ENCODE measurements around the gene DNTT. TPM values are rescaled to one million over a fixed set of nuclear protein-coding genes. Genes with fewer than 3 reads are reported as not detected.

The DNTT gene
- polyA plus RNA-seq, 2 of the 4 experiments (the other 2 are of a cell fraction), result not detected

DNA sequence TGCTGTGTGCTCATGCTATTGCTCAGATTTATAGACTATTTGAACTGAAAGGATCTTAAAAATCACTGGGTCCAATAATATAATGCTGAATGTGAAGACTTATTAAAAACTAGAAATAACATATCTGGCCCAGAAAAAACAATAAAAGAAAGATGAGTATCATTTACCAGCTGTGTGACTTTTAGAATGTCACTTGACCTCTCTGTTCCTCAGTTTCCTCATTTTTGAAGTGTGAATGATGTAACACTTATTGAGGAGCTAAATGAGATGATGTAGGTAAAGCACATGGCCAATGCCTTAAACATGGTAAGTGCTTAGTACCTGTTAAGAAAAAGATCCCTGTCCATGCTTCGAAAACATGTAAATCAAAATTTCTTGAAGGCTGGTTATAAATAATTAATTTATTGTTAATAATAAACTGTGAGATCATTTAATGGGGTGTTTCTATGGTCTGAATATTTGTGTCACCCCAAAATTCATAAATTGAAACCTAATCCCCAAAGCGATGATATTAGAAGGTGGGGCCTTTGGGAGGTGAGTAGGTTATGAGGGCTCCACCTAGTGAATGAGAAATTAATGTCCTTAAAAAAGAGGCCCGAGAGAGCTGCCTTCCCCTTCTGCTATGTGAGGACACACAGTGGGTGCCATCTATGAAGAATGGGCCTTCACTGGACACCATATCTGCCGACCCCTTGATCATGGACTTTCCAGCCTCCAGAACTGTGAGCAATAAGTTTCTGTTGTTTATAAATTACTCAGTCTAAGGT, 13.0 kb downstream of the DNTT start:
- DNase-seq (ENCODE audit: low read depth in 1 of 2, low spot score in 1 of 2) (no peak), ATAC-seq (no peak), FAIRE-seq (no peak)
- peak; percentile 18 for TF ChIP-seq ZFP36 (IDR thresholded peaks at IDR 0.05; ENCODE audit: borderline replicate concordance, partially characterized antibody)
- TF ChIP-seq HDAC2 (IDR thresholded peaks at IDR 0.05), result peak; percentile 27; the same call in 1 of the 2 replicates
- TF ChIP-seq, protein P1, sequence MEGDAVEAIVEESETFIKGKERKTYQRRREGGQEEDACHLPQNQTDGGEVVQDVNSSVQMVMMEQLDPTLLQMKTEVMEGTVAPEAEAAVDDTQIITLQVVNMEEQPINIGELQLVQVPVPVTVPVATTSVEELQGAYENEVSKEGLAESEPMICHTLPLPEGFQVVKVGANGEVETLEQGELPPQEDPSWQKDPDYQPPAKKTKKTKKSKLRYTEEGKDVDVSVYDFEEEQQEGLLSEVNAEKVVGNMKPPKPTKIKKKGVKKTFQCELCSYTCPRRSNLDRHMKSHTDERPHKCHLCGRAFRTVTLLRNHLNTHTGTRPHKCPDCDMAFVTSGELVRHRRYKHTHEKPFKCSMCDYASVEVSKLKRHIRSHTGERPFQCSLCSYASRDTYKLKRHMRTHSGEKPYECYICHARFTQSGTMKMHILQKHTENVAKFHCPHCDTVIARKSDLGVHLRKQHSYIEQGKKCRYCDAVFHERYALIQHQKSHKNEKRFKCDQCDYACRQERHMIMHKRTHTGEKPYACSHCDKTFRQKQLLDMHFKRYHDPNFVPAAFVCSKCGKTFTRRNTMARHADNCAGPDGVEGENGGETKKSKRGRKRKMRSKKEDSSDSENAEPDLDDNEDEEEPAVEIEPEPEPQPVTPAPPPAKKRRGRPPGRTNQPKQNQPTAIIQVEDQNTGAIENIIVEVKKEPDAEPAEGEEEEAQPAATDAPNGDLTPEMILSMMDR (IDR thresholded peaks at IDR 0.05), result peak; percentile 12; the same call in 1 of the 3 replicates
- no peak for TF ChIP-seq TP53 (CRISPR knock-in tag; IDR thresholded peaks at IDR 0.05)
- TF ChIP-seq PHF8 (IDR thresholded peaks at IDR 0.05; ENCODE audit: borderline replicate concordance, low read depth), result no peak
- CTCF ChIA-PET, result interaction anchor here (1.6 to 4.0 kb wide), 4 partner anchors 17 to 300 kb away, joined by 3 to 13 read pairs (median 4); no protein-coding TSS in a partner anchor
- H3K27ac ChIP-seq, result no peak overlapping the region
- WGBS (ENCODE audit: missing lambda C conversion rate), result 56% methylated on average over 4 of the region's 4 CpGs
- POLR2A ChIA-PET, result no interaction called here
- peaks cover 8% of the 10 kb centered on the region; the same call in 1 of the 3 replicates for H3K4me1 ChIP-seq
- H3K9me3 ChIP-seq, result no peaks in the 10 kb centered on the region
- no peak overlapping the region for H3K4me3 ChIP-seq
- no peak overlapping the region for H3K4me2 ChIP-seq

DNA sequence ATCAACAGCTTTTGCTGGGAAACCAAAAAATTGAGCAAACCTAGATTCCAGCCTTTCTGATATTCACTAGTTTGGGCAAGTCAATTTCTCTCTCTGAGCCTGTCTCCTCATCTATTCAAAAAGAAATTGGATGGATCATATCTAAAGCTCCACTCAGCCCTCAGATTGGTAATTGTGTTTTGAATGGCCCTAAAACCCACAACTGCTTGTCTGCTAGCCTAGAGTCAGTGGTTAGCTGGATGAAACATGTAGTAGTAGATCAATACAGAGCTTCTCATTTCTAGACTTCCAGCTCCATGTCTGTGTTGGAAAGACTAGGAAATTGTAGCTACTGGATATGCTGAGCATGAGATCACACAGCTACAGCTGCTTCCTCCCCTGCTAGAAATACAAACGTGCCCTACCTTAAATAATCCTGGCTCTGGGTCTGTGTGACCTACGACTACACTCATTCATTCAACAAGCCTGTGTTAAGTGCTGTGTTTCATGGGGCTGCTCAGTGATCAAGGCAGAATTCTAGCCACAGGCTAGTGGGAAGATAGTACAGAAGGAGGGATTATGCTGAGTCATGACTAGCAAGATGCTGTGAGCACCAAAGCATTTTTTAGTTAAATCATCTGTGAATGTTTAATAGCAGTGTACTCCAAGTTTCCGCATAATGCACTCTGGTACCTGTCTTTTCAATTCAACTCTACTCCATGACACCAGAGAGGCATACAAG, 15.7 kb downstream of the DNTT start:
- DNase-seq (ENCODE audit: low read depth in 1 of 2, low spot score in 1 of 2), result peak in 1 of 2 experiments; percentile 13
- TF ChIP-seq ZC3H11A (IDR thresholded peaks at IDR 0.05) (no peak), MAFK (IDR thresholded peaks at IDR 0.05; ENCODE audit: partially characterized antibody) (peak; percentile 98), NFE2L2 (conservative IDR thresholded peaks at IDR 0.05; ENCODE audit: low read length) (peak; percentile 96)
- Histone ChIP-seq H3K4me3 (no peak overlapping the region), H3K4me2 (peak overlapping the region; percentile 1; the same call in 2 of the 3 replicates), H3K9me3 (no peaks in the 10 kb centered on the region), H3K4me1 (peaks cover 8% of the 10 kb centered on the region; the same call in 1 of the 3 replicates), H3K27ac (peak overlapping the region; percentile 34 to 67; a peak in 4 of 6 replicates)
- WGBS (ENCODE audit: missing lambda C conversion rate), result 48% methylated on average over 3 of the region's 3 CpGs
- ChIA-PET POLR2A (no interaction called here), CTCF (interaction anchor here (0.6 to 4.0 kb wide), 3 partner anchors 14 to 303 kb away, joined by 3 to 18 read pairs (median 13); no protein-coding TSS in a partner anchor)
- ATAC-seq, result peak; percentile 23 to 30; a peak in 3 of 6 replicates
- FAIRE-seq, result no peak

DNA sequence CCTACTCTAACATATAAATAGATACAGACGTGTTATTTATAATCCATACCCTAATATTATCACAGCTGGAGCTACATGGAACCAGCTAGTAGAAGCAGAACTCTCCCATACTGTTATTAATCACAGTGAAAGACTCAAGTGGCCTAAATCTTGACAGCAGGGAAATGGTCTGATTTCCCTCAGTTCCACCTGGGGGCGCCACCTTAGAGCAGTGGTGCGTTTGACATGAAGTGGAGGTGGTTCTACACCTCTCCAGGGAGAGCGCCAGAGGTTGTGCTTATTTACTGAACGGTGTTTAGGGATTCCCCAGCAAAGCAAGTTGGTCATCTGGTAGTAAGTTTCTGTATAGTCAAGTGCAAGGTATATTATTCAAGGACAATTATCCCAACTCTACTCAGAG, 17.6 kb downstream of the DNTT start:
- ATAC-seq, result no peak
- FAIRE-seq, result no peak
- 48% methylated on average over 5 of the region's 5 CpGs for WGBS (ENCODE audit: missing lambda C conversion rate)

DNA sequence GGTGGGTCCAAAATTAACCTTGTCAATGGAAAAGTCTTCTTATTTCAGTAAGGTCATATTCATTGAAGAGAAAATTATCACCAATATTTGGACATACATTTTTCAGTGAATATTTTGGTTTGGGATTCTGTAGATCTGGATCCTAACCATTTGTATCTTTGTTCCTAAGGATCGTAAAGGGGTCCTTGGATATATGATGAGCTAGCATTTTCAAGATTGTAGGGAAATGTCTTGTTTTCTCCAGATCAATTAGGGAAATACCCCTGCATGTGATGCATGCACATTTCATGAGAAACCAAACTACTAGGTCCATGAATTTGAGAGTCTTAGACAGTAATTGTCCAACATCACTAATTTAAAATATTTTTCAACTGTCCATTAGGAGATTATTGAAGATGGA, 18.0 kb downstream of the DNTT start:
- ChIA-PET CTCF (interaction anchor here (0.9 to 3.7 kb wide), 6 partner anchors 9 to 53 kb away, joined by 3 to 18 read pairs (median 4); no protein-coding TSS in a partner anchor), POLR2A (no interaction called here)
- ATAC-seq, result no peak
- TF ChIP-seq SREBF2 (IDR thresholded peaks at IDR 0.05) (no peak), RAD21 (conservative IDR thresholded peaks at IDR 0.05 in 1 of 2, IDR thresholded peaks at IDR 0.05 in 1 of 2) (no peak), MAFK (IDR thresholded peaks at IDR 0.05; ENCODE audit: partially characterized antibody) (peak; percentile 73), ZFP36 (IDR thresholded peaks at IDR 0.05; ENCODE audit: borderline replicate concordance, partially characterized antibody) (no peak), MYC (IDR thresholded peaks at IDR 0.05; ENCODE audit: borderline replicate concordance, low read length) (no peak), ESRRA (IDR thresholded peaks at IDR 0.05; ENCODE audit: borderline replicate concordance, low read length) (no peak)
- TF ChIP-seq, protein P2, sequence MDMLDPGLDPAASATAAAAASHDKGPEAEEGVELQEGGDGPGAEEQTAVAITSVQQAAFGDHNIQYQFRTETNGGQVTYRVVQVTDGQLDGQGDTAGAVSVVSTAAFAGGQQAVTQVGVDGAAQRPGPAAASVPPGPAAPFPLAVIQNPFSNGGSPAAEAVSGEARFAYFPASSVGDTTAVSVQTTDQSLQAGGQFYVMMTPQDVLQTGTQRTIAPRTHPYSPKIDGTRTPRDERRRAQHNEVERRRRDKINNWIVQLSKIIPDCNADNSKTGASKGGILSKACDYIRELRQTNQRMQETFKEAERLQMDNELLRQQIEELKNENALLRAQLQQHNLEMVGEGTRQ (IDR thresholded peaks at IDR 0.05), result no peak
- TF ChIP-seq, protein P3, sequence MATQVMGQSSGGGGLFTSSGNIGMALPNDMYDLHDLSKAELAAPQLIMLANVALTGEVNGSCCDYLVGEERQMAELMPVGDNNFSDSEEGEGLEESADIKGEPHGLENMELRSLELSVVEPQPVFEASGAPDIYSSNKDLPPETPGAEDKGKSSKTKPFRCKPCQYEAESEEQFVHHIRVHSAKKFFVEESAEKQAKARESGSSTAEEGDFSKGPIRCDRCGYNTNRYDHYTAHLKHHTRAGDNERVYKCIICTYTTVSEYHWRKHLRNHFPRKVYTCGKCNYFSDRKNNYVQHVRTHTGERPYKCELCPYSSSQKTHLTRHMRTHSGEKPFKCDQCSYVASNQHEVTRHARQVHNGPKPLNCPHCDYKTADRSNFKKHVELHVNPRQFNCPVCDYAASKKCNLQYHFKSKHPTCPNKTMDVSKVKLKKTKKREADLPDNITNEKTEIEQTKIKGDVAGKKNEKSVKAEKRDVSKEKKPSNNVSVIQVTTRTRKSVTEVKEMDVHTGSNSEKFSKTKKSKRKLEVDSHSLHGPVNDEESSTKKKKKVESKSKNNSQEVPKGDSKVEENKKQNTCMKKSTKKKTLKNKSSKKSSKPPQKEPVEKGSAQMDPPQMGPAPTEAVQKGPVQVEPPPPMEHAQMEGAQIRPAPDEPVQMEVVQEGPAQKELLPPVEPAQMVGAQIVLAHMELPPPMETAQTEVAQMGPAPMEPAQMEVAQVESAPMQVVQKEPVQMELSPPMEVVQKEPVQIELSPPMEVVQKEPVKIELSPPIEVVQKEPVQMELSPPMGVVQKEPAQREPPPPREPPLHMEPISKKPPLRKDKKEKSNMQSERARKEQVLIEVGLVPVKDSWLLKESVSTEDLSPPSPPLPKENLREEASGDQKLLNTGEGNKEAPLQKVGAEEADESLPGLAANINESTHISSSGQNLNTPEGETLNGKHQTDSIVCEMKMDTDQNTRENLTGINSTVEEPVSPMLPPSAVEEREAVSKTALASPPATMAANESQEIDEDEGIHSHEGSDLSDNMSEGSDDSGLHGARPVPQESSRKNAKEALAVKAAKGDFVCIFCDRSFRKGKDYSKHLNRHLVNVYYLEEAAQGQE (IDR thresholded peaks at IDR 0.05), result no peak
- 60% methylated on average over 1 of the region's 1 CpG for WGBS (ENCODE audit: missing lambda C conversion rate)
- Histone ChIP-seq H3K9me3 (no peaks in the 10 kb centered on the region), H3K27ac (no peak overlapping the region), H3K4me2 (no peak overlapping the region), H3K4me1 (peaks cover 8% of the 10 kb centered on the region; the same call in 1 of the 3 replicates), H3K4me3 (no peak overlapping the region)
- DNase-seq (ENCODE audit: low read depth in 1 of 2, low spot score in 1 of 2), result no peak
- no peak for FAIRE-seq

More for the DNA sequence above, 17.6 kb downstream of the DNTT start:
- TF ChIP-seq, protein P4, sequence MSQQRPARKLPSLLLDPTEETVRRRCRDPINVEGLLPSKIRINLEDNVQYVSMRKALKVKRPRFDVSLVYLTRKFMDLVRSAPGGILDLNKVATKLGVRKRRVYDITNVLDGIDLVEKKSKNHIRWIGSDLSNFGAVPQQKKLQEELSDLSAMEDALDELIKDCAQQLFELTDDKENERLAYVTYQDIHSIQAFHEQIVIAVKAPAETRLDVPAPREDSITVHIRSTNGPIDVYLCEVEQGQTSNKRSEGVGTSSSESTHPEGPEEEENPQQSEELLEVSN (IDR thresholded peaks at IDR 0.05; ENCODE audit: borderline replicate concordance, low read depth), result no peak
- TF ChIP-seq POLR2AphosphoS2 (conservative IDR thresholded peaks at IDR 0.05; ENCODE audit: low read length), result no peak
- Histone ChIP-seq H3K9me3 (no peaks in the 10 kb centered on the region), H3K4me2 (no peak overlapping the region), H3K4me1 (peaks cover 8% of the 10 kb centered on the region; the same call in 1 of the 3 replicates), H3K27ac (no peak overlapping the region), H3K4me3 (no peak overlapping the region)
- ChIA-PET POLR2A (no interaction called here), CTCF (interaction anchor here (0.9 to 3.7 kb wide), 7 partner anchors 12 to 319 kb away, joined by 3 to 18 read pairs (median 4); no protein-coding TSS in a partner anchor)
- DNase-seq (ENCODE audit: low read depth in 1 of 2, low spot score in 1 of 2), result no peak

Measured in A549 (cell line).